Fibroblast of the aortic adventitia (primary cell): ENCODE data around the gene CSTF3. TPM values are rescaled to one million over a fixed set of nuclear protein-coding genes. Genes with fewer than 3 reads are reported as not detected.
"Not testable (repeated sequence)": the region's sequence is repeated elsewhere in the genome, so short reads cannot be mapped to it uniquely, and the experiment has no call there.

Source experiments
- DNase-seq: peaks from one replicate; pipeline ENCODE4 v3.0.0-alpha.2; 2010; ENCODE audit warnings: low read depth
- H3K4me3 ChIP-seq: 2 replicates; pipeline ENCODE4 v1.5.1; 2011; ENCODE audit warnings: low read depth, mild to moderate bottlenecking, control low read depth, low read length, moderate library complexity
- CTCF ChIP-seq: IDR thresholded peaks from 2 replicates; pipeline ENCODE4 v1.5.1; 2011; ENCODE audit warnings: mild to moderate bottlenecking, low read length, control low read depth, inconsistent platforms; ENCODE audit not compliant: insufficient read depth
- total RNA-seq: library from RNA; depleted of rRNA; stranded (reverse); fragments of >200 nt; gene quantifications from 2 replicates; pipeline ENCODE4 v1.2.3, GENCODE V29; 2012; ENCODE audit warnings: low replicate concordance

Gene CSTF3
- total RNA-seq, 1 donor = 35.4 TPM

DNA sequence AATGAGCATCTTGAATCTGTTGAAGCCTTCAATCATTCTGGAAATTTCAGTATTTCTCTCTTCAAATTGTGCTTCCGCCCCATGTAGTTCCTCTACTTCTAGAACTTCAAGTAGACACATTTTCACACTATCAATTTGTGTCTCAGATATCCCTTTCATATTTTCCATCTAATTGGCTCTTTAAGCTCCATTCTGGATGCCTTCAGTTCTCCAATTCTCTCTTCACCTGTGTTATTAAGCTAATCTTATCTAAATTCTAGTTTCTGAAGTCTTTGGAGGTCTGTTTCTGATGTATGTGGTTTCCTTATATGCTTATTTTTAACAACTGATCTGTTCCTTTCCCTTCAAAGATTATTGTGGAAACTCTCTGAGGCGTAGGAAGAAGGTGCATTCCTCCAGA, 36.3 kb downstream of the CSTF3 start:
- no peak for DNase-seq
- no peak overlapping the region for H3K4me3 ChIP-seq
- TF ChIP-seq CTCF = no peak

DNA sequence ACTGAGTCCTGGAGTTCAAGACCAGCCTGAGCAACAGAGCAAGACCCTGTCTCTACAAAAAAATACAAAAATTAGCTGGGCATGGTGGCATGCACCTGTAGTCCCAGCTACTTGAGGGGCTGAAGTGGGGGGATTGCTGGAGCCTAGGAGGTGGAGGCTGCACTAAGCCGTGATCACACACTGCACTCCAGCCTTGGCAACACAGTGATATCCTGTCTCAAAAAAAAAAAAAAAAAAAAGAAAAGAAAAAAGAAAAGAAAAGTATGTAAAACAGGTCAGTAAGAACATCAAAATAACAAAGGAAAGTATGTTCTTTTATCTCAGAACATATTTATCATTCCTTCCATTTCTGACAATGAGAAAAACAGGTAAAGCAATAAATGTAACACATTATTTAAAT, 38.6 kb downstream of the CSTF3 start:
- not testable (repeated sequence) for H3K4me3 ChIP-seq, DNase-seq

DNA sequence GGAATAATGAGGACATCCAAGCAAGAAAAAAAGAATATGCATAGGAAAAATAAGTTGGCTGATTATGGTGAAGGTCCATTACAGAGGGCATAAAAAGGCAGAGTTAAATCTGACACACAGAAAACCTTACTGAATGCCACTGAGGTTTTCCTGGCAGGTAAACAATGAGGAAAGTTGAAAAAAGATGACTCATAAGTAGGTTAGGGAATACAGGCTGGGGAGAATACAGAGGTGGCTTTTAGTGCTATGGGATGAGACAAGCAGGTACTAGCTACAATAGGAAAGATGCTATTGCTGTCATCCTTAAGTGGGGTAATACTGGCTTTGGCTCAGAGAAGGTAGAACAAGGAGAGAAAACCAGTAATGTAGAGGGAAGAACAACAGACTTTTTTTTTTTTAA, 44.7 kb downstream of the CSTF3 start:
- no peak overlapping the region for H3K4me3 ChIP-seq
- no peak for TF ChIP-seq CTCF
- peak; percentile 6 for DNase-seq

GRCh38 chr11:33110083-33110482, 51.2 kb downstream of the CSTF3 start:
- H3K4me3 ChIP-seq = no peak overlapping the region
- no peak for TF ChIP-seq CTCF
- no peak for DNase-seq

DNA sequence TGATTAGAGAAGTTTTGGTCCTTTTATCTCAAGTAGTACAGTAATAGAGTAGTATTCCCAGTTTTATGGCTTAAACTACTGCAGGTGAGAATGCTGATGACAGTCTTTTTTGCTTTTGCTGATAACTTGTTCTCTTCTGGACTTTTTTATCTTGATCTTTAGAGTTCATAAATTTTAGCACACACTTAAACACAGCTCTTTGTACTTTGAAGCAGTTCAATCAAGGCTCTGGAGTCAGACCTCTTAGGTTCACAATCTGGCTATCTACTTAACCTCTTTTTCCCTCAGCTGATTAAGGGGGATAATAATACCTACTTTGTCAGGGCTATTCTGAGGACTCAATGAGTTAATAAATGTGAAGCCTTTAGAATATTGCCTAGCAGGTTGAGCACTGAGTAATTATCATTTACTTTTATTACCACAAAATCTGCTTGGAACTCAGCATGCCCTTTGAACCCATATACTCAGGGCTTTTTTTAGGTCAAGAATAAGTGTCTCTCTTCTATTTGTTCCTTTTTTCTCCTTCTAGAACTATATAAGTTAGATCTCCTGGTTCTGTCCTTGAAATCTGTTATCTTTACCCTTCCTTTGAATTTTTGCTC, 51.9 kb downstream of the CSTF3 start:
- DNase-seq = no peak
- no peak for TF ChIP-seq CTCF
- no peak overlapping the region for H3K4me3 ChIP-seq

DNA sequence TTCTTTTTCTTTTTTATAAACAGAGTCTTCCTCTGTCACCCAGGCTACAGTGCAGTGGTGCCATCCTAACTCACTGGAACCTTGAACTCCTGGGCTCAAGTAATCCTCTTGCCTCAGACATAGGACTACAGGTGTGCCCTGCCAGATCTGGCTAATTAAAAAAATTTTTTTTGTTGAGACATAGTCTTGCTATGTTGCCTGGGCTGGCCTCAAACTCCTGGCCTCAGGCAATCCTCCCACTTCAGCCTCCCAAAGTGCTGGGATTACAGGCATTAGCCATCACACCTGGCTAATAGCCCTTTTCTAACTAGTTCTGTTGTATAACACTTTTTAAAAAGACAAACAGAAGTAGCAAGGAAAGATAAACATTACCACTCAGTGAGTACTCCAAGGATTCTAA, 57.4 kb downstream of the CSTF3 start:
- H3K4me3 ChIP-seq = no peak overlapping the region
- no peak for DNase-seq
- no peak for TF ChIP-seq CTCF

DNA sequence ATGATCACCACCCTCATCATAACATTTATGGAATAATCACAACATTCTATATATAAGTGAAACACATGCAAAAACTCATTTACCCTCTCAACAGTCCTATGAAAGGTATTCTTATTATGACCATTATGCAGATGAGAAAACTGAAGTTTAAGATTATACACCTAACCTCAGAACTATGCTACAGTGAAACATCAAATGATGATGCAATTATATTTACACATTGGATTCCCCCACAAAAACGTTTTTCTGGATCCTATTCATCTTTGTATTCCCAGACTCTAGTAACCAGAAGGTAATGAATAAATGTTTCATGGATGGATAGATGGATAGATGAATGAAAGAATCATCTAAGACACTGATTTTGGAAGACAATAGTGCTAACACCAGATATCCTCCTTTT, 67.1 kb downstream of the CSTF3 start:
- no peak for TF ChIP-seq CTCF
- no peak for DNase-seq
- H3K4me3 ChIP-seq = no peak overlapping the region
